Thoracic aorta (tissue), 2 donors: ENCODE results near the gene SLC18A2. TPM values are rescaled to one million over a fixed set of nuclear protein-coding genes. Genes with fewer than 3 reads are reported as not detected.

Experiments used
- ATAC-seq: fragments of 150-250 bp; one replicate; pipeline ENCODE4 v1.8.0; 2017; ENCODE audit warnings: low read depth; ENCODE audit not compliant: insufficient number of reproducible peaks, low FRiP score
- DNase-seq: peaks from one replicate; pipeline ENCODE4 v3.0.0-alpha.2; 2020; ENCODE audit warnings: low spot score
- H3K27ac ChIP-seq, 2 donors: fragments of 200-600 bp; sonication (generic); 1 replicate in 1 of 2; 2 replicates in 1 of 2; pipeline ENCODE4 v1.5.1; 2016; ENCODE audit warnings: mild to moderate bottlenecking in 2 of 2, moderate library complexity in 2 of 2
- H3K27me3 ChIP-seq: fragments of 200-600 bp; sonication (generic); replicated peaks from 2 replicates; pipeline ENCODE4 v1.6.0; 2016; ENCODE audit warnings: mild to moderate bottlenecking; ENCODE audit not compliant: insufficient read depth
- H3K36me3 ChIP-seq: fragments of 200-600 bp; sonication (generic); one replicate; pipeline ENCODE4 v1.5.1; 2016
- H3K4me1 ChIP-seq, 2 donors: fragments of 200-600 bp; sonication (generic); 1 replicate in 1 of 2; 2 replicates in 1 of 2; pipeline versions ENCODE4 v1.5.1 to v1.6.0; 2016; ENCODE audit warnings: low read depth in 2 of 2, mild to moderate bottlenecking in 1 of 2; ENCODE audit not compliant: control insufficient read depth in 1 of 2
- H3K4me3 ChIP-seq: fragments of 200-600 bp; sonication (generic); 2 replicates; pipeline ENCODE4 v1.5.1; 2016; ENCODE audit warnings: mild to moderate bottlenecking
- H3K9me3 ChIP-seq: fragments of 200-600 bp; sonication (generic); 2 replicates; pipeline ENCODE4 v1.5.1; 2016
- CTCF ChIP-seq: fragments of 200-600 bp; sonication (generic); IDR thresholded peaks from one replicate; pipeline ENCODE4 v1.5.1; 2019; ENCODE audit warnings: antibody characterized with exemption
- total RNA-seq, 2 donors: library from RNA; depleted of rRNA; stranded (reverse); fragments of >200 nt; gene quantifications; one replicate each; pipeline versions ENCODE4 v1.1.0 to v1.2.3, GENCODE V29; 2016

SLC18A2 gene
- total RNA-seq, 2 donors from 2014 or later, result 0.35 to 1.8 TPM

- H3K4me1 ChIP-seq, result no peaks in the 10 kb centered on the region
- H3K27ac ChIP-seq, result no peak overlapping the region
- no peaks in the 10 kb centered on the region for H3K9me3 ChIP-seq
- TF ChIP-seq CTCF, result no peak
- no peak for DNase-seq
- no peak for ATAC-seq
- H3K36me3 ChIP-seq, result no peaks in the 10 kb centered on the region
- H3K4me3 ChIP-seq, result no peak overlapping the region
- no peaks in the 10 kb centered on the region for H3K27me3 ChIP-seq
Measured at GRCh38 chr10:117312430-117312829, 71.5 kb downstream of the SLC18A2 start.

- Histone ChIP-seq H3K36me3 (no peaks in the 10 kb centered on the region), H3K27me3 (no peaks in the 10 kb centered on the region), H3K4me3 (no peak overlapping the region), H3K27ac (no peak overlapping the region), H3K9me3 (no peaks in the 10 kb centered on the region), H3K4me1 (no peaks in the 10 kb centered on the region)
- TF ChIP-seq CTCF, result no peak
- DNase-seq (no peak), ATAC-seq (no peak)
Measured at GRCh38 chr10:117313641-117314040, 72.7 kb downstream of the SLC18A2 start.

DNA sequence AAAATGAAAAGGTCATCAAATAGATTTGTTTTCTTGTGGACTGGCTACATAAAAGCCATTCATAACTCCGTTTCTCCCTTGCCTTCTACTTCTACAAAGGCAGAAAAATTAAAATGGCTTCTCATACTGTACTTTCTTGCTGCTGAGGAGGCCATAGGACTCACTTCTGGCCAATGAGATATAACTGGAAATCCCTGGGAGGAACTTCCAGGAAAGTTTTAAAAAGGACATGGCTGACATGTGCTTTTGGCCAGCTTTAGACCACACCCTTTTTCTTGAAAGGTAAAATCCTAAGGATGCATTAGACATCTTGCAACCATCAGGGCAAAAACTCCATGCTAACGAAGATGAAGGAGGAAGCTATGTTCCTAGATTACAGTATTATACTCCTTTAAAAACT, 75.8 kb downstream of the SLC18A2 start:
- no peaks in the 10 kb centered on the region for H3K4me1 ChIP-seq
- no peak overlapping the region for H3K27ac ChIP-seq
- TF ChIP-seq CTCF, result no peak
- H3K36me3 ChIP-seq, result no peaks in the 10 kb centered on the region
- DNase-seq (no peak), ATAC-seq (no peak)
- H3K9me3 ChIP-seq, result no peaks in the 10 kb centered on the region
- no peaks in the 10 kb centered on the region for H3K27me3 ChIP-seq
- no peak overlapping the region for H3K4me3 ChIP-seq

DNA sequence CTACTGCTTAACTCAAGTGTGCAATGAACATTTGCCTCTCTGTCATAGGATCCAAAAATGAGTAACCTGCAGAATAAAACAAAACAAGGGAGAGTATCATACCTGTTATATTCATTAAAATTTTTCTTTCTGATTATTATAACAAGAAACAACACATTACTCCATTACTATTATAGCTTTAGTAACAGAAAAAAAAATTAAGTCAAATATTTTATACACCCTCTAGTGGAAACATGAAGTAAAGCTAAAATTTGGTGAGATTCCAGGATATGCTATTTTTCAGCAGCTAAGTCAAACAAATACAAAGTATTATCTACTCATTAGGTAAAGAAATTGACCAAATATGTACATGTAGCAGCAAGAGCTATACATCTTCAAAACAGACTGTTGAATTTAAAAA, 78.0 kb downstream of the SLC18A2 start:
- H3K36me3 ChIP-seq, result no peaks in the 10 kb centered on the region
- no peak for ATAC-seq
- H3K9me3 ChIP-seq, result no peaks in the 10 kb centered on the region
- no peaks in the 10 kb centered on the region for H3K27me3 ChIP-seq
- no peaks in the 10 kb centered on the region for H3K4me1 ChIP-seq
- peak; percentile 10 for TF ChIP-seq CTCF
- H3K27ac ChIP-seq, result no peak overlapping the region
- H3K4me3 ChIP-seq, result no peak overlapping the region
- no peak for DNase-seq

DNA sequence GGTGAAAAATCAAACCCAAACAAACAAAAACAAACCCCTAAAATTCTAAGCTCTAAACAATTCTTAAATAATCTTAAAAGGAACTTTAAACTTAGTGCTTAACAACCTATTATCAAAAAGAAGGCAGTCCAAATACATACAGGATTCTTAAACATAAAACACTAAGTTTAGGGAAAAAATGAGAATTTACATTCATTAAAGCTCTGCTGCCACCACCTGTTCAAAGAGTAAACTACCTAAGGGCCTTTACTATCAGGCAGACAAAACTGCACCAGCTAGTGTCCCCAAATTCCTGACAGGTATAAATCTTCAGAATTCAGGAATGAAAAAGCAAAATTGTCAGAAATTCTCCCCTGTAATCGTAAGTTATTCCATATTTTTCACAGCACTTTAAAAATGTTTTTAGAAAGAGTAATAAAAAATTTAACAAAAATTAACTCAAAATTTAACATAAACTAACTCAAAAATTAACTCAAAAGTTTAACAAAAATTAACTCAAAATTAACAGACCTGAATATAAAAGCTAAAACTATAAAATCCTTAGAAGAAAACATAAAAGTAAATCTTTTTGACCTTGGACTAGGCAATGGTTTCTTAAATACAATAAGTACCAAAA, 79.2 kb downstream of the SLC18A2 start:
- no peak for TF ChIP-seq CTCF
- Histone ChIP-seq H3K27ac (no peak overlapping the region), H3K27me3 (no peaks in the 10 kb centered on the region), H3K4me3 (no peak overlapping the region), H3K36me3 (no peaks in the 10 kb centered on the region), H3K9me3 (no peaks in the 10 kb centered on the region), H3K4me1 (no peaks in the 10 kb centered on the region)
- DNase-seq (no peak), ATAC-seq (no peak)
